ENCODE measurements around the gene FUZ.
A peak's percentile ranks its signal among the peaks of the same experiment; 100 is the strongest.

The FUZ gene

GRCh38 chr19:49803529-49803856 is 9.6 kb downstream of the FUZ start:
- DNase-seq, result no peak

GRCh38 chr19:49802836-49803528 is 10.1 kb downstream of the FUZ start:
- DNase-seq, result no peak

- peak; percentile 52 for DNase-seq
Measured at GRCh38 chr19:49801966-49802661, 11.0 kb downstream of the FUZ start.

GRCh38 chr19:49801401-49801888 is 11.6 kb downstream of the FUZ start:
- DNase-seq, result no peak

- no peak for DNase-seq
Measured at GRCh38 chr19:49800771-49801170, 12.3 kb downstream of the FUZ start.

GRCh38 chr19:49799798-49800376 is 13.2 kb downstream of the FUZ start:
- DNase-seq, result no peak

GRCh38 chr19:49799271-49799797 is 13.8 kb downstream of the FUZ start:
- no peak for DNase-seq

- no peak for DNase-seq
Measured at GRCh38 chr19:49798574-49798973, 14.5 kb downstream of the FUZ start.

- no peak for DNase-seq
Measured at GRCh38 chr19:49795615-49796014, 17.5 kb downstream of the FUZ start.

GRCh38 chr19:49793561-49793840 is 19.6 kb downstream of the FUZ start:
- DNase-seq, result no peak

GRCh38 chr19:49792829-49793560 is 20.1 kb downstream of the FUZ start:
- DNase-seq, result no peak

- DNase-seq, result no peak
Measured at GRCh38 chr19:49791776-49792445, 21.2 kb downstream of the FUZ start.

- no peak for DNase-seq
Measured at GRCh38 chr19:49790866-49791265, 22.2 kb downstream of the FUZ start.

GRCh38 chr19:49788857-49789256 is 24.2 kb downstream of the FUZ start:
- DNase-seq, result no peak

GRCh38 chr19:49787746-49788145 is 25.3 kb downstream of the FUZ start:
- no peak for DNase-seq

- DNase-seq, result no peak
Measured at GRCh38 chr19:49786376-49786820, 26.7 kb downstream of the FUZ start.

- DNase-seq, result no peak
Measured at GRCh38 chr19:49782515-49782914, 30.6 kb downstream of the FUZ start.

GRCh38 chr19:49781394-49781793 is 31.7 kb downstream of the FUZ start:
- DNase-seq, result no peak

- no peak for DNase-seq
Measured at GRCh38 chr19:49780861-49781260, 32.2 kb downstream of the FUZ start.

GRCh38 chr19:49779731-49780555 is 33.1 kb downstream of the FUZ start:
- DNase-seq, result no peak

GRCh38 chr19:49776371-49776764 is 36.7 kb downstream of the FUZ start:
- DNase-seq, result no peak
